BJ (cell line): Measurements from ENCODE around the gene TARM1. TPM values are rescaled to one million over a fixed set of nuclear protein-coding genes. Genes with fewer than 3 reads are reported as not detected.

Experiments
- CTCF ChIA-PET: fragments of 350-600 bp; formaldehyde crosslinking; extraction: SDS; loops from one replicate; lab custom pipeline; 2021; ENCODE audit warnings: antibody characterized with exemption, inconsistent platforms; lab: Yijun Ruan, JAX
- POLR2A ChIA-PET: fragments of 300-600 bp; sonication (Branson Sonifier 250); formaldehyde crosslinking; extraction: SDS; loops from one replicate; lab custom pipeline; 2021; ENCODE audit warnings: antibody characterized with exemption; lab: Charles Lee
- DNase-seq: peaks from one replicate; pipeline ENCODE4 v3.0.0-alpha.2; 2011; ENCODE audit warnings: low read depth
- H3K27me3 ChIP-seq: 2 replicates; pipeline ENCODE4 v1.6.0; 2011; ENCODE audit warnings: low read length; ENCODE audit not compliant: control insufficient read depth, insufficient read depth
- H3K36me3 ChIP-seq: 2 replicates; pipeline ENCODE4 v1.5.1; 2011; ENCODE audit warnings: low read length; ENCODE audit not compliant: control insufficient read depth, insufficient read depth
- H3K4me3 ChIP-seq: 2 replicates; pipeline ENCODE4 v1.5.1; 2011; ENCODE audit warnings: low read depth, mild to moderate bottlenecking, control low read depth, low read length
- polyA plus RNA-seq: library from polyadenylated mRNA; depleted of rRNA; stranded (reverse); fragments of >200 nt; gene quantifications from 2 replicates; pipeline ENCODE4 v1.2.3, GENCODE V29; 2011
- TF ChIP-seq, protein P1 (sequence below): IDR thresholded peaks from 2 replicates; pipeline ENCODE4 v1.5.1; 2011; ENCODE audit warnings: low read depth, mild to moderate bottlenecking, control low read depth, inconsistent platforms, low read length, moderate library complexity; ENCODE audit not compliant: insufficient read depth

TARM1 gene
- polyA plus RNA-seq, 1 experiment, result not detected

DNA sequence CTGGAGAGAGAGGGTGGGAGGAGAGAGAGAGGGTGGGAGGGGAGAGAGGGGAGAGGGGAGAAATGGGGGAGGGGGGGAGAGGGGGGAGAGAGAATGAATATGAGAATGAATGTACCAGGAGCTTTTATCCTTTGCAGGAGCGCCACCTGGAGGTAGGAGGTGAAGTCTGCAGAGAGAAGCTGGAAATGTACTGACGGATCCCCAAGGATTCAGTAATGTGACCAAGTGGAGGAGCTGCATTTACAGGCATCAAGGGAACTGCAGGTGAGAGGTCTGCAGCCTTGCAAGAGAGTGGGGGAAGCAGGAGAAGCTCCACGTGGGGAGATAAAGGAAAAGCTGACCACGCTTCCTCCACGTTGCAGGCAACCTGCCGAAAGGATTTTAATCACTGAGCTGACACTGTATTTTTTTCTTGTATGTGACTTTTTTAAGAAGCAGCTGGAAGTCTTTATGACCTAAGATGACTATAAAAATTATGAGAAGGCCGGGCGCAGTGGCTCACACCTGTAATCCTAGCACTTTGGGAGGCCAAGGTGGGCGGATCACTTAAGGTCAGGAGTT, 51.2 kb downstream of the TARM1 start:
- no peak for DNase-seq
- Histone ChIP-seq H3K36me3 (no peaks in the 10 kb centered on the region), H3K27me3 (no peaks in the 10 kb centered on the region; the same call in 1 of the 2 replicates), H3K4me3 (no peak overlapping the region)
- POLR2A ChIA-PET, result no interaction called here
- CTCF ChIA-PET, result interaction anchor here (0.6 to 9.3 kb wide), 23 partner anchors 9 to 275 kb away, joined by 3 to 182 read pairs (median 4); partner anchors contain the start of gene CACNG6
- TF ChIP-seq, protein P1, sequence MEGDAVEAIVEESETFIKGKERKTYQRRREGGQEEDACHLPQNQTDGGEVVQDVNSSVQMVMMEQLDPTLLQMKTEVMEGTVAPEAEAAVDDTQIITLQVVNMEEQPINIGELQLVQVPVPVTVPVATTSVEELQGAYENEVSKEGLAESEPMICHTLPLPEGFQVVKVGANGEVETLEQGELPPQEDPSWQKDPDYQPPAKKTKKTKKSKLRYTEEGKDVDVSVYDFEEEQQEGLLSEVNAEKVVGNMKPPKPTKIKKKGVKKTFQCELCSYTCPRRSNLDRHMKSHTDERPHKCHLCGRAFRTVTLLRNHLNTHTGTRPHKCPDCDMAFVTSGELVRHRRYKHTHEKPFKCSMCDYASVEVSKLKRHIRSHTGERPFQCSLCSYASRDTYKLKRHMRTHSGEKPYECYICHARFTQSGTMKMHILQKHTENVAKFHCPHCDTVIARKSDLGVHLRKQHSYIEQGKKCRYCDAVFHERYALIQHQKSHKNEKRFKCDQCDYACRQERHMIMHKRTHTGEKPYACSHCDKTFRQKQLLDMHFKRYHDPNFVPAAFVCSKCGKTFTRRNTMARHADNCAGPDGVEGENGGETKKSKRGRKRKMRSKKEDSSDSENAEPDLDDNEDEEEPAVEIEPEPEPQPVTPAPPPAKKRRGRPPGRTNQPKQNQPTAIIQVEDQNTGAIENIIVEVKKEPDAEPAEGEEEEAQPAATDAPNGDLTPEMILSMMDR, result peak; percentile 77

DNA sequence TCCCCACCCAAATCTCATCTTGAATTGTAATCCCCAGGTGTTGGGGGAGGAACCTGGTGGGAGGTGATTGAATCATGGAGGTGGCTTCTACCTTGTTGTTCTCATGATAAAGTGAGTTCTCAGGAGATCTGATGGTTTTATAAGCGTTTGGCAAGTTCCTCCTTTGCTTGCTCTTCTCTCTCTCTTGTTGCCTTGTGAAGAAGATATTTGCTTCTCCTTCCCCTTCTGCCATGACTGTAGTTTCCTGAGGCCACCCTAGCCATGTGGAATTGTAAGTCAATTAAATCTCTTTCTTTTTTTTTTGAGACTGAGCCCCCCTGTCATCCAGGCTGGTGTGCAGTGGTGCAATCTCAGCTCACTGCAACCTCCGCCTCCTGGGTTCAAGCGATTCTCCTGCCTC, 51.9 kb downstream of the TARM1 start:
- ChIA-PET CTCF (interaction anchor here (0.8 to 9.3 kb wide), 13 partner anchors 10 to 236 kb away, joined by 3 to 182 read pairs (median 6); partner anchors contain the start of gene CACNG6), POLR2A (no interaction called here)
- DNase-seq, result no peak
- H3K27me3 ChIP-seq, result no peaks in the 10 kb centered on the region; the same call in 1 of the 2 replicates
- H3K36me3 ChIP-seq, result no peaks in the 10 kb centered on the region
- TF ChIP-seq, protein P1, result no peak
- H3K4me3 ChIP-seq, result no peak overlapping the region

DNA sequence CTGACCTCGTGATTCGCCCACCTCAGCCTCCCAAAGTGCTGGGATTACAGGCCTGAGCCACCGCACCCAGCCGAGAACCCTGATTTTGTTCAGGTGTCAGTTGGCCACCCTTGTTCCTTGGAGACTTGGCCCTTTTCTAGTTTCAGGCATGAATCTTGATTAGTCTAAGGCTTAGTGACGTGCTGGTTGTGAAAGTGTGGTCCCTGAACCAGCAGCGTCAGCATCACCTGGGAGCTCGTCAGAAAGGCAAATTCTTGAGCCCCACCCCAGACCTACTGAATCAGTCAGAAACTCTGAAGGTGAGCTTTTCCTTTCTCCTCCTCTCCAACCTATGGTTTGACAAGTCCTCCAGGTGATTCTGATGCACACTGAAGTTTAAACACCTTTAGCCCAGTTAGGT, 54.5 kb downstream of the TARM1 start:
- Histone ChIP-seq H3K36me3 (no peaks in the 10 kb centered on the region), H3K4me3 (no peak overlapping the region), H3K27me3 (no peaks in the 10 kb centered on the region; the same call in 1 of the 2 replicates)
- DNase-seq, result no peak
- ChIA-PET POLR2A (no interaction called here), CTCF (interaction anchor here (0.6 to 9.3 kb wide), 4 partner anchors 15 to 233 kb away, joined by 3 to 182 read pairs (median 45); no protein-coding TSS in a partner anchor)
- TF ChIP-seq, protein P1, result no peak

DNA sequence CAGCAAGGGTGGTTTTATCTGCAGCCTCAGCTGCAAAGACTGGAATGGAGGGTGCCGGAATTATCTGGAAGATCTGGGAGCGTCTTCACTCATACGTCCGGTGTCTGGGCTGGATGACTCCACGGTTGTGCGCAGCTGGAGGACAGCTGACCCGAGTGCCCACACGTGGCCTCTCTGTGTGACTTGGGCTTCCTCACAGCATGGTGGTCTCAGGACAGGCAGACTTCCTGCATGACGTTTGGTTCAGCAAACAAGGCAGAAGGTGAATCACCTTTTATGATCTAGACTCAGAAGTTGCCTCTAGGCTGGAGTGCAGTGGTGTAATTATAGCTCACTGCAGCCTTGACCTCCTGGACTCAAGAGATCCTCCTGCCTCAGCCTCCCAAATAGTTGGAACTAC, 56.5 kb downstream of the TARM1 start:
- TF ChIP-seq, protein P1, result no peak
- POLR2A ChIA-PET, result no interaction called here
- CTCF ChIA-PET, result interaction anchor here (1.0 to 9.3 kb wide), 26 partner anchors 10 to 231 kb away, joined by 3 to 182 read pairs (median 9); no protein-coding TSS in a partner anchor
- no peak overlapping the region for H3K4me3 ChIP-seq
- no peak for DNase-seq
- no peaks in the 10 kb centered on the region; the same call in 1 of the 2 replicates for H3K27me3 ChIP-seq
- no peaks in the 10 kb centered on the region for H3K36me3 ChIP-seq

DNA sequence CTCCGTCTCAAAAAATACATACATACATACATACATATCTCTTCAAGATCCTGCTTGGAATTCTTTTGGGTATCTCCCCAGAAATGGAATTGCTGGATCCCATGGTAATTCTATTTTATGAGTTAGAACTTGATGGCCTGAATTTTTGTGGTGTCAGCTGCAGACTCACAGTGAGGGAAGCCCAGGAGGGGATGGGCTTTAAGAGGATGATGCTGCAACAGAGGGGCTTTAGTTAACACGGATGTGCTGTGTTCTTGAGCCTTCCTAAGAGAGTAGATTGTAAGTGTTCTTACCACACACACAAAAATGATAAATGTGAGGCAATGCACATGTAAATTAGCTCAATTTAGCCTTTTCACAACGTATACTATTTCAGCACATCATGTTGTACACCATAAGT, 58.0 kb downstream of the TARM1 start:
- Histone ChIP-seq H3K4me3 (no peak overlapping the region), H3K27me3 (no peaks in the 10 kb centered on the region), H3K36me3 (no peaks in the 10 kb centered on the region)
- no peak for DNase-seq
- CTCF ChIA-PET, result interaction anchor here (0.9 to 9.3 kb wide), 33 partner anchors 8 to 247 kb away, joined by 3 to 182 read pairs (median 9); no protein-coding TSS in a partner anchor
- TF ChIP-seq, protein P1, result no peak
- POLR2A ChIA-PET, result no interaction called here
